Thoracic aorta (tissue), 2 donors: Measurements from ENCODE around the gene BCAS3. TPM values are rescaled to one million over a fixed set of nuclear protein-coding genes. Genes with fewer than 3 reads are reported as not detected.

ENCODE experiments used
- ATAC-seq: fragments of 150-250 bp; one replicate; pipeline ENCODE4 v1.8.0; 2017; ENCODE audit warnings: low read depth; ENCODE audit not compliant: insufficient number of reproducible peaks, low FRiP score
- DNase-seq: peaks from one replicate; pipeline ENCODE4 v3.0.0-alpha.2; 2020; ENCODE audit warnings: low spot score
- H3K27ac ChIP-seq, 2 donors: fragments of 200-600 bp; sonication (generic); 1 replicate in 1 of 2; 2 replicates in 1 of 2; pipeline ENCODE4 v1.5.1; 2016; ENCODE audit warnings: mild to moderate bottlenecking in 2 of 2, moderate library complexity in 2 of 2
- H3K27me3 ChIP-seq: fragments of 200-600 bp; sonication (generic); replicated peaks from 2 replicates; pipeline ENCODE4 v1.6.0; 2016; ENCODE audit warnings: mild to moderate bottlenecking; ENCODE audit not compliant: insufficient read depth
- H3K36me3 ChIP-seq: fragments of 200-600 bp; sonication (generic); one replicate; pipeline ENCODE4 v1.5.1; 2016
- H3K4me1 ChIP-seq, 2 donors: fragments of 200-600 bp; sonication (generic); 1 replicate in 1 of 2; 2 replicates in 1 of 2; pipeline versions ENCODE4 v1.5.1 to v1.6.0; 2016; ENCODE audit warnings: low read depth in 2 of 2, mild to moderate bottlenecking in 1 of 2; ENCODE audit not compliant: control insufficient read depth in 1 of 2
- H3K4me3 ChIP-seq: fragments of 200-600 bp; sonication (generic); 2 replicates; pipeline ENCODE4 v1.5.1; 2016; ENCODE audit warnings: mild to moderate bottlenecking
- H3K9me3 ChIP-seq: fragments of 200-600 bp; sonication (generic); 2 replicates; pipeline ENCODE4 v1.5.1; 2016
- CTCF ChIP-seq: fragments of 200-600 bp; sonication (generic); IDR thresholded peaks from one replicate; pipeline ENCODE4 v1.5.1; 2019; ENCODE audit warnings: antibody characterized with exemption
- total RNA-seq, 2 donors: library from RNA; depleted of rRNA; stranded (reverse); fragments of >200 nt; gene quantifications; one replicate each; pipeline versions ENCODE4 v1.1.0 to v1.2.3, GENCODE V29; 2016

The BCAS3 gene
- total RNA-seq, 2 donors from 2014 or later = 35.1 to 69.3 TPM

GRCh38 chr17:60680754-60681153, 3.1 kb downstream of the BCAS3 start:
- Histone ChIP-seq H3K27ac (no peak overlapping the region), H3K4me3 (no peak overlapping the region), H3K9me3 (no peaks in the 10 kb centered on the region), H3K27me3 (no peaks in the 10 kb centered on the region), H3K4me1 (peaks cover 6 to 13% of the 10 kb centered on the region in 2 donors), H3K36me3 (peaks cover 12% of the 10 kb centered on the region)
- no peak for TF ChIP-seq CTCF
- DNase-seq (no peak), ATAC-seq (no peak)

GRCh38 chr17:60685437-60685836, 7.8 kb downstream of the BCAS3 start:
- ATAC-seq (no peak), DNase-seq (no peak)
- no peak for TF ChIP-seq CTCF
- Histone ChIP-seq H3K9me3 (no peaks in the 10 kb centered on the region), H3K4me1 (no peaks in the 10 kb centered on the region), H3K27me3 (no peaks in the 10 kb centered on the region), H3K4me3 (no peak overlapping the region), H3K36me3 (peaks cover 16% of the 10 kb centered on the region), H3K27ac (no peak overlapping the region)

GRCh38 chr17:60695960-60696359, 18.3 kb downstream of the BCAS3 start:
- DNase-seq = no peak
- H3K36me3 ChIP-seq = peaks cover 5% of the 10 kb centered on the region
- H3K9me3 ChIP-seq = no peaks in the 10 kb centered on the region
- no peaks in the 10 kb centered on the region for H3K4me1 ChIP-seq
- no peak overlapping the region for H3K4me3 ChIP-seq
- H3K27me3 ChIP-seq = no peaks in the 10 kb centered on the region
- H3K27ac ChIP-seq = no peak overlapping the region
- no peak for ATAC-seq
- no peak for TF ChIP-seq CTCF

- H3K4me3 ChIP-seq = no peak overlapping the region
- no peak for DNase-seq
- no peak for ATAC-seq
- TF ChIP-seq CTCF = no peak
- no peak overlapping the region for H3K27ac ChIP-seq
- H3K36me3 ChIP-seq = peaks cover 3% of the 10 kb centered on the region
- no peaks in the 10 kb centered on the region for H3K27me3 ChIP-seq
- no peaks in the 10 kb centered on the region for H3K9me3 ChIP-seq
- no peaks in the 10 kb centered on the region for H3K4me1 ChIP-seq
Observed at GRCh38 chr17:60699090-60699489, 21.4 kb downstream of the BCAS3 start.

GRCh38 chr17:60704170-60704569, 26.5 kb downstream of the BCAS3 start:
- TF ChIP-seq CTCF = no peak
- no peaks in the 10 kb centered on the region for H3K27me3 ChIP-seq
- ATAC-seq = no peak
- H3K36me3 ChIP-seq = peaks cover 3% of the 10 kb centered on the region
- no peaks in the 10 kb centered on the region for H3K9me3 ChIP-seq
- H3K4me1 ChIP-seq = no peaks in the 10 kb centered on the region
- no peak overlapping the region for H3K27ac ChIP-seq
- H3K4me3 ChIP-seq = no peak overlapping the region
- no peak for DNase-seq
